ENCODE results near the gene FOXC2. TPM values are rescaled to one million over a fixed set of nuclear protein-coding genes. Genes with fewer than 3 reads are reported as not detected.

The FOXC2 gene
- total RNA-seq, 1 donor from 2014 or later, result under 0.01 TPM

- TF ChIP-seq CTCF (IDR thresholded peaks at IDR 0.05; ENCODE audit: insufficient read depth, low read length, severe bottlenecking), result no peak
- FAIRE-seq (no peak), DNase-seq (ENCODE audit: low read depth) (no peak)
- Histone ChIP-seq H3K36me3 (ENCODE audit: control insufficient read depth, insufficient read depth, low read length) (no peaks in the 10 kb centered on the region), H3K27me3 (ENCODE audit: control insufficient read depth, insufficient read depth, low read length) (peaks cover 5% of the 10 kb centered on the region), H3K4me3 (ENCODE audit: low read depth, low read length) (no peak overlapping the region)
Measured at GRCh38 chr16:86525696-86526095, 40.9 kb upstream of the FOXC2 start.

- TF ChIP-seq CTCF (IDR thresholded peaks at IDR 0.05; ENCODE audit: insufficient read depth, low read length, severe bottlenecking), result no peak
Measured at GRCh38 chr16:86527366-86527765, 39.3 kb upstream of the FOXC2 start.

GRCh38 chr16:86528061-86528929 lies 38.3 kb upstream of the FOXC2 start:
- FAIRE-seq (no peak), DNase-seq (ENCODE audit: low read depth) (no peak)
- H3K27me3 ChIP-seq (ENCODE audit: control insufficient read depth, insufficient read depth, low read length), result no peaks in the 10 kb centered on the region
- H3K36me3 ChIP-seq (ENCODE audit: control insufficient read depth, insufficient read depth, low read length), result no peaks in the 10 kb centered on the region
- H3K4me3 ChIP-seq (ENCODE audit: low read depth, low read length), result no peak overlapping the region
- TF ChIP-seq CTCF (IDR thresholded peaks at IDR 0.05; ENCODE audit: insufficient read depth, low read length, severe bottlenecking), result no peak

More at GRCh38 chr16:86527366-86527765, 39.3 kb upstream of the FOXC2 start:
- FAIRE-seq, result no peak
- no peak for DNase-seq (ENCODE audit: low read depth)
- Histone ChIP-seq H3K36me3 (ENCODE audit: control insufficient read depth, insufficient read depth, low read length) (no peaks in the 10 kb centered on the region), H3K27me3 (ENCODE audit: control insufficient read depth, insufficient read depth, low read length) (no peaks in the 10 kb centered on the region), H3K4me3 (ENCODE audit: low read depth, low read length) (no peak overlapping the region)

- FAIRE-seq (no peak), DNase-seq (ENCODE audit: low read depth) (no peak)
- Histone ChIP-seq H3K36me3 (ENCODE audit: control insufficient read depth, insufficient read depth, low read length) (no peaks in the 10 kb centered on the region), H3K27me3 (ENCODE audit: control insufficient read depth, insufficient read depth, low read length) (no peaks in the 10 kb centered on the region), H3K4me3 (ENCODE audit: low read depth, low read length) (no peak overlapping the region)
- no peak for TF ChIP-seq CTCF (IDR thresholded peaks at IDR 0.05; ENCODE audit: insufficient read depth, low read length, severe bottlenecking)
Measured at GRCh38 chr16:86529160-86529559, 37.5 kb upstream of the FOXC2 start.

- no peak for FAIRE-seq
- H3K4me3 ChIP-seq (ENCODE audit: low read depth, low read length), result no peak overlapping the region
- TF ChIP-seq CTCF (IDR thresholded peaks at IDR 0.05; ENCODE audit: insufficient read depth, low read length, severe bottlenecking), result no peak
- no peak for DNase-seq (ENCODE audit: low read depth)
- no peaks in the 10 kb centered on the region for H3K27me3 ChIP-seq (ENCODE audit: control insufficient read depth, insufficient read depth, low read length)
- no peaks in the 10 kb centered on the region for H3K36me3 ChIP-seq (ENCODE audit: control insufficient read depth, insufficient read depth, low read length)
Measured at GRCh38 chr16:86530251-86531190, 36.1 kb upstream of the FOXC2 start.
